DMS153 (cell line): ENCODE measurements around the gene HCRT.
A peak's percentile ranks its signal among the peaks of the same experiment; 100 is the strongest.
"Not testable (repeated sequence)": the region's sequence is repeated elsewhere in the genome, so short reads cannot be mapped to it uniquely, and the experiment has no call there.

Experiments
- DNase-seq: peaks from one replicate; lab custom pipeline; 2025; lab: John Stamatoyannopoulos, UW

HCRT gene

GRCh38 chr17:42184713-42185620, at the start of gene HCRT:
Gene HCRT, minus strand, starts transcription at chr17:42185452. Its CDS starts 87 bp downstream, at chr17:42185365.
- DNase-seq: peak; percentile 58

GRCh38 chr17:42233994-42234393, 48.7 kb upstream of the HCRT start:
- DNase-seq: no peak

- DNase-seq: no peak
Measured at GRCh38 chr17:42233156-42233555, 47.9 kb upstream of the HCRT start.

- no peak for DNase-seq
Measured at GRCh38 chr17:42230225-42230624, 45.0 kb upstream of the HCRT start.

GRCh38 chr17:42227849-42228700, 42.8 kb upstream of the HCRT start:
- DNase-seq: no peak

GRCh38 chr17:42225646-42226045, 40.4 kb upstream of the HCRT start:
- no peak for DNase-seq

- DNase-seq: no peak
Measured at GRCh38 chr17:42224651-42225050, 39.4 kb upstream of the HCRT start.

- DNase-seq: no peak
Measured at GRCh38 chr17:42221886-42222745, 36.9 kb upstream of the HCRT start.

- DNase-seq: not testable (repeated sequence)
Measured at GRCh38 chr17:42219280-42219679, 34.0 kb upstream of the HCRT start.

- DNase-seq: no peak
Measured at GRCh38 chr17:42214156-42214555, 28.9 kb upstream of the HCRT start.

- DNase-seq: no peak
Measured at GRCh38 chr17:42212382-42212781, 27.1 kb upstream of the HCRT start.

- DNase-seq: not testable (repeated sequence)
Measured at GRCh38 chr17:42211921-42212341, 26.7 kb upstream of the HCRT start.

- no peak for DNase-seq
Measured at GRCh38 chr17:42210046-42210445, 24.8 kb upstream of the HCRT start.

- DNase-seq: not testable (repeated sequence)
Measured at GRCh38 chr17:42206153-42206612, 20.9 kb upstream of the HCRT start.

GRCh38 chr17:42203354-42203753, 18.1 kb upstream of the HCRT start:
- DNase-seq: no peak

GRCh38 chr17:42202696-42203095, 17.4 kb upstream of the HCRT start:
- DNase-seq: no peak

GRCh38 chr17:42202159-42202558, 16.9 kb upstream of the HCRT start:
- DNase-seq: no peak

GRCh38 chr17:42201458-42201772, 16.2 kb upstream of the HCRT start:
- DNase-seq: no peak

GRCh38 chr17:42200706-42201457, 15.6 kb upstream of the HCRT start:
- DNase-seq: peak; percentile 9

GRCh38 chr17:42199416-42200011, 14.3 kb upstream of the HCRT start:
- DNase-seq: no peak

- no peak for DNase-seq
Measured at GRCh38 chr17:42198897-42199296, 13.6 kb upstream of the HCRT start.
